ENCODE measurements around the gene GAPVD1. TPM values are rescaled to one million over a fixed set of nuclear protein-coding genes. Genes with fewer than 3 reads are reported as not detected.

Gene GAPVD1
- total RNA-seq, 1 experiment from 2014 or later, result 39.5 TPM

DNA sequence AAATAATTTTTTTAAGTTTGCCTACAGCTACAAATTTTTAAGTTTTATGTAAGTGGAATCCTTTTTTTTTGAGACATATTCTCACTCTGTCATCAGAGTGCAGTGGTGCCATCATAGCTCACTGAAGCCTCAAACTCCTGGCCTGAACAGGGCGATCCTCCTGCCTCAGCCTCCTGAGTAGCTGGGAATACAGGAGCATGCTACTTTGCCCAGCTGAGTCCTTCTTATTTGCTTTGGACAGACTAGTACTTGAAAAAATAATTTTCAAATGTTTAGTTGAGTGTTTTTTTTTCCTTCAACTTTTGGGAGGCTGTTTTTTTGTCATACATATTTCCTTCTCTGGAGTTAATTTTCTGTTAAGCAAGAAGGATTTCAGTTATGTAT is 7.4 kb downstream of the GAPVD1 start:
- Histone ChIP-seq H3K14ac (ENCODE audit: insufficient read depth, low read length) (no peak overlapping the region), H4K8ac (replicated peaks; ENCODE audit: insufficient read length, low read depth, low read length) (no peak overlapping the region), H3K18ac (ENCODE audit: insufficient read length, low read depth, low read length) (no peak overlapping the region), H3K79me1 (ENCODE audit: insufficient read depth, low read depth, low read length, poor library complexity, severe bottlenecking) (no peaks in the 10 kb centered on the region), H2BK20ac (ENCODE audit: low read depth, low read length, poor library complexity, severe bottlenecking) (no peak overlapping the region), H2BK120ac (ENCODE audit: low read depth, low read length, poor library complexity, severe bottlenecking) (no peak overlapping the region), H2BK12ac (ENCODE audit: insufficient read length, low read depth, low read length) (no peak overlapping the region), H4K5ac (ENCODE audit: insufficient read length, low read depth, low read length) (no peak overlapping the region), H4K20me1 (ENCODE audit: control insufficient read depth, insufficient read depth, insufficient read length) (no peaks in the 10 kb centered on the region), H3K4me1 (ENCODE audit: insufficient read depth, low read length) (no peaks in the 10 kb centered on the region), H3K4ac (ENCODE audit: low read depth, low read length) (no peak overlapping the region), H3K23me2 (ENCODE audit: insufficient read length, low read depth, low read length, poor library complexity, severe bottlenecking) (no peaks in the 10 kb centered on the region), H2AFZ (ENCODE audit: low read length) (no peak overlapping the region), H3K27ac (ENCODE audit: insufficient read length, low read depth, low read length) (no peak overlapping the region), H3T11ph (ENCODE audit: low read length) (no peak overlapping the region), H2BK5ac (ENCODE audit: insufficient read length, low read length) (no peak overlapping the region), H2BK15ac (ENCODE audit: low read depth, low read length) (no peak overlapping the region), H3K23ac (ENCODE audit: insufficient read length, low read depth, low read length) (no peak overlapping the region), H4K91ac (ENCODE audit: insufficient read length, low read depth, low read length) (no peak overlapping the region), H3K9ac (ENCODE audit: extremely low read depth, insufficient read length, low read length) (no peak overlapping the region), H3K4me2 (ENCODE audit: insufficient read depth, insufficient read length, low read length) (no peak overlapping the region), H2AK5ac (ENCODE audit: insufficient read length, low read length) (no peak overlapping the region), H3K9me3 (ENCODE audit: control insufficient read depth, low read depth, low read length) (no peaks in the 10 kb centered on the region), H3K79me2 (ENCODE audit: insufficient read depth, low read length) (peaks cover 7% of the 10 kb centered on the region), H3K56ac (ENCODE audit: insufficient read length, low read depth, low read length) (no peak overlapping the region), H3K27me3 (ENCODE audit: insufficient read depth, low read length) (no peaks in the 10 kb centered on the region)
- no peak for DNase-seq
- no CpG with 5 or more reads among the region's 1 CpG for WGBS (ENCODE audit: extremely low coverage, insufficient read length, low lambda C conversion rate)
- Mint-ChIP-seq H3K4me3 (no peak overlapping the region), H3K9me3 (no peaks in the 10 kb centered on the region), H3K36me3 (ENCODE audit: insufficient read depth in 1 of 3, low read depth in 3 of 3) (peaks cover 2 to 24% (median 17%) of the 10 kb centered on the region in 3 experiments; a peak in 5 of 7 replicates), H3K27me3 (ENCODE audit: low read depth) (no peaks in the 10 kb centered on the region), H3K27ac (no peak overlapping the region; a peak in 1 of 7 replicates), H3K4me1 (peaks cover 23 to 31% of the 10 kb centered on the region in 2 experiments)
- TF ChIP-seq, protein P1, sequence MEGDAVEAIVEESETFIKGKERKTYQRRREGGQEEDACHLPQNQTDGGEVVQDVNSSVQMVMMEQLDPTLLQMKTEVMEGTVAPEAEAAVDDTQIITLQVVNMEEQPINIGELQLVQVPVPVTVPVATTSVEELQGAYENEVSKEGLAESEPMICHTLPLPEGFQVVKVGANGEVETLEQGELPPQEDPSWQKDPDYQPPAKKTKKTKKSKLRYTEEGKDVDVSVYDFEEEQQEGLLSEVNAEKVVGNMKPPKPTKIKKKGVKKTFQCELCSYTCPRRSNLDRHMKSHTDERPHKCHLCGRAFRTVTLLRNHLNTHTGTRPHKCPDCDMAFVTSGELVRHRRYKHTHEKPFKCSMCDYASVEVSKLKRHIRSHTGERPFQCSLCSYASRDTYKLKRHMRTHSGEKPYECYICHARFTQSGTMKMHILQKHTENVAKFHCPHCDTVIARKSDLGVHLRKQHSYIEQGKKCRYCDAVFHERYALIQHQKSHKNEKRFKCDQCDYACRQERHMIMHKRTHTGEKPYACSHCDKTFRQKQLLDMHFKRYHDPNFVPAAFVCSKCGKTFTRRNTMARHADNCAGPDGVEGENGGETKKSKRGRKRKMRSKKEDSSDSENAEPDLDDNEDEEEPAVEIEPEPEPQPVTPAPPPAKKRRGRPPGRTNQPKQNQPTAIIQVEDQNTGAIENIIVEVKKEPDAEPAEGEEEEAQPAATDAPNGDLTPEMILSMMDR (conservative IDR thresholded peaks at IDR 0.05), result no peak

Measured in H9 (cell line).